GM19043 (cell line): Measurements from ENCODE around the gene DTX3.

Experiments
- ATAC-seq: cut with Tn5 transposase; IDR thresholded peaks from one replicate; pipeline ENCODE4 v1.9.1; 2021; ENCODE audit warnings: low read depth; ENCODE audit not compliant: unreplicated experiment

DTX3 gene

GRCh38 chr12:57605811-57606311 is 1.2 kb downstream of the DTX3 start:
- no peak for ATAC-seq

GRCh38 chr12:57606399-57606798 is 1.8 kb downstream of the DTX3 start:
- ATAC-seq, result no peak

GRCh38 chr12:57606821-57607220 is 2.2 kb downstream of the DTX3 start:
- ATAC-seq, result no peak

GRCh38 chr12:57607958-57608663 is 3.5 kb downstream of the DTX3 start:
- no peak for ATAC-seq

GRCh38 chr12:57609101-57609780 is 4.6 kb downstream of the DTX3 start:
- no peak for ATAC-seq

- no peak for ATAC-seq
These were observed 5.3 kb downstream of the DTX3 start for GRCh38 chr12:57609781-57610553.

GRCh38 chr12:57610554-57611107 is 6.0 kb downstream of the DTX3 start:
- ATAC-seq, result no peak

GRCh38 chr12:57611108-57611826 is 6.6 kb downstream of the DTX3 start, which contains the start of gene ARHGEF25:
Gene ARHGEF25, plus strand, starts transcription at chr12:57611435. Its CDS starts 460 bp downstream, at chr12:57611895.
- ATAC-seq, result peak; percentile 45

GRCh38 chr12:57611827-57612710 is 7.4 kb downstream of the DTX3 start:
- no peak for ATAC-seq

GRCh38 chr12:57612711-57613426 is 8.2 kb downstream of the DTX3 start:
- no peak for ATAC-seq

- no peak for ATAC-seq
These were observed 8.9 kb downstream of the DTX3 start for GRCh38 chr12:57613427-57614109.

GRCh38 chr12:57614178-57614947 is 9.7 kb downstream of the DTX3 start:
- ATAC-seq, result no peak

GRCh38 chr12:57614948-57615500 is 10.4 kb downstream of the DTX3 start:
- no peak for ATAC-seq

GRCh38 chr12:57615637-57616036 is 11.0 kb downstream of the DTX3 start:
- ATAC-seq, result no peak

GRCh38 chr12:57616383-57617101 is 11.9 kb downstream of the DTX3 start:
- no peak for ATAC-seq

GRCh38 chr12:57617942-57618341 is 13.3 kb downstream of the DTX3 start:
- no peak for ATAC-seq
